ENCODE data around the gene FCN2.

FCN2 gene

DNA sequence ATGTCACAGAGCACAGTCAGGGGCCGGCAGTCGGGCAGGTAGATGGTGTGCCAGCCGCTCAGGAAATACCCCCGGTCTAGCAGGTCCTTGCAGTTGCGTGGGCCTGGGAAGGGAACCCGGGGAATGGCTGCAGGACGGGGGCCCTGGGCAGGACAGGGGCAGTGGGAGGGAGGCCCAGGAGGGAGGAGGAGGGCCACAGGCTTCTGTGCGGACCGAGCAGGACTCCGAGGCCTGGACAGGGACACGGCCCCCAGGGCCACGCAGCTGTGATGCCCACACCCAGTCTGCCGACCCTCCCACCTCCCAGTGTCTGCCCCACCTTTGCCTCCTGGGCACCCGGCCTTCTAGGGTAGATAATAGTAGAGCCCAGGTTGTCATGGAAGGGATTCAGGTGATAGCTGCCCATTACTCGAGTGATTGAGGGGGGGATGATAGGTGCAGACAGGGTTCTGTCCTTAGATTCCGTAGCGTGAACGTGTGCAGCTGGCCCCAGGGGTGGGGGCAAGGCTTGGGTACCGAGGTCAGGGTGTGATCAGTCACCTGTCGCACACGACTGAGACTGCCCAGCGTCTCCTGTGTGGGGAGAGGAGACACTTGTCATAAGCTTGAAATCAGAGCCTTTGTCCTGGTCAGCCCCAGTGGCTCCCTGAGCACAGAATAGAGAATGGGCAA is 32.6 kb downstream of the FCN2 start:
- DNase-seq, result no peak

DNA sequence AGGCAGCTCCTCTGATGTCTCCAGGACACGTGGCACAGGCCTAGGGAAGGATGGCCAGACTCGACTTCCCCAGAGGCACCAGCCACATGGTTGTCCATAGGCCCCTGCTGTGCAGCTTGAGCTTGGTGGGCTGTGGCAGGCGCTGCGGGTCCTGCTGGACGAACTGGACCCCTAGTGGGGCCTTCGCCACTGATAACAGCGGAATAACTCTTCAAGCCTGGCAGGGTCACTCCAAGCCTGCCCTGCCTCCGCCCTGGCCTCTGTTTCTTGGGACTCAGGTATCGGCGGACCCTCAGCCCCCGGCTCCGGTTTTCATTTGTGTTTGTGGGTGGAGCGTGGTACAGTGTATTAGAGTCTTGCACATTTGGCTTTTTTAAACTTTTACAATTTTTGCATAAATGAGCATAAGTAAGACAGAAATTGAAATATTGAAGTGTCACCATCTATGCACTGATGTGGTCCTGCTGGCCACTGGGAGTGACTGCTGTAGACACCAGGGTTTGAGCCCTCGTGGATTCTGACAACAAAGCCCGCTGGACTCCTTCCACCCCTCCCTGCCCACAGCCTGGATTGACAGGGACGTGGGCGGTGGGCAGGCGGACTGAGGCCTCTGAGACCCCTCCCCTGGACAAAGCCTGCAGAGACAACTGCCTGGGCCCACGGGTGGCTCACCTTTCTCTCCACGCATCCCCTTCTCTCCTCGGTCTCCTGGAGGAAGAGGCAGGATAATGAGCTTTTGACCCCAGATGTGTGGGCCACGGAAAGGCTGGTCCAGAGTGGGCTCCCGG is 33.3 kb downstream of the FCN2 start:
- DNase-seq, result no peak

DNA sequence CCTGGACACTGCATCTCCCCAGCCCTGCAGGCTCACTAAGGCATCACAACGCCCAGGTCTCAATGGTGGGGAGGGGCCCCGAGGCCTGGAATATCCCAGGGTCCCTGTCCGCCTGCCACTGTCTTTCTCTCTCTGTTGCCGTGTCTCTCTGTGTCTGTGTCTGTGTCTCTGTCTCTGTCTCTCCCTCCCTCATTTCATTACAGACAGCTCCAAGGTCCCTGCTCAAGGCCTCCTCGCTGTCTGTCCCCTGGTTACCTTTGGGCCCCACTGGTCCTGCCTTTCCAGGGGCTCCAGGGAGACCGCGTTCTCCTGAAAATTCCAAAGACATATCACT is 33.9 kb downstream of the FCN2 start:
- DNase-seq, result no peak

DNA sequence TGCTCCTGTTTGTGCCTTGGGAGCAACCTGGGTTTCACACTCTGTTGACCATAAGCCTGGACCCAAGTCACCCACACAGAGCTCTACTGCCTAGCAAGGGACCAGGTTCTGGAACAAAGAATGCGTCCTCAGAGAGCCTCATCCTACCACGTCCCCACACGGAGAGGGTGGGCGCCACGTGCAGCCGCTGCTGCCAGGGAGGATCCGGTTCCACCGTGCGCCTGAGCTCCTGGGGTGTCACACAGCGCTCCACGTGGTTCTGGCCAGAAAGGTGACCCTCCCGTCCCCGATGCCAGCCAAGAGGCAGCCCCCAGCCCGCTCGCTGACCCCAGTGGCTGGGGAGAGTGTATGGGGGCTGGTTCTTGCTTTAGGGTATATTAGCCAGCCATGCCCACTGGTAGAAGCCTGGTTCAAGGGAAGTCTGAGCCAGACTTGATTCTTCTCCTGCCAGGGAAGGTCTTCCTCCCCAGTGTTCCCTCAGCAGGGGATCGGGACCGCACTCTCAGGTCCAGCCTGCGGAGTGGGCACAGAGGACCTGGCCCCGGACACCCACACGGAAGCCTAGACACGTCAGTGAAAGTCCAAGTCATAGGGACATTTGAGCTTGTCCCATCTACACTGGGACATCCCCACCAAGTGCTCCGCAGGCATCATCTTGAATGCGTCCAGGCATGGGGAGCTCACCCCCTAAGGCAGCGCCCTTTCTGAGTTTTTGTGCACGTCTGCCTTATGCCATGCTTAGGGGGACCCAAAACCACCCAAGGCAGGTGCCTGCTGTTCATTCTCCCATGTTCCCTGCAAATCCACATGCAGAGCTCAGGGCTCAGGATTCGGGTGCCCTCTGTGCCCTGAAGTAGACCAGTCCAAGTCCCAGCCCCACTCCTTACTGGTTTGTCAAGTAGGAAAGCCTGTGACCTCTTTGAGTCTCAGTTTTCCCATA is 34.7 kb downstream of the FCN2 start:
- no peak for DNase-seq

DNA sequence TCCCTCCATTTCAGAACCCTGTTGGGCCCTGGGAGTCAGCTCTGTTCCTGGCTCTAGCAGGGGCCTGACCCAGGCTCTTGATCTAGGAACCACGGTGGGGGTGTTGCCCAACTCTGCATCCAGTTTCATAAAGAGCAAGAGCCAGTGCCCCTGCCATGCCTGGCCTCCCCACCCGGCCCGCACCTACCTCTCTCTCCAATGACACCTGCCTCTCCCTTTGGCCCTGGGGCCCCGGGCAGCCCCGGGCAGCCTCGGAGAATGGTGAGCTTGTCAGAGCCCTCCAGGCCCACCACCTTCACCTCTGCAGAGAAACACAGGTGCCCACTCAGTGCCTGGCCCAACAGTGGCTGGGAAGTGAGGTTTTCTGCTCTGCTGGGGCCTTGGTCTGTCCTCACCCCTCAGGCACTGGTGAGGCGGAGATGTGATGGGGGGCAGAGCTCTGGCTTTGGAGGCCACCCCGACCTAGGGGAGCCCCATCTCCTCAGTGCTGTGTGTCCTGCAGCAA is 35.6 kb downstream of the FCN2 start:
- no peak for DNase-seq

DNA sequence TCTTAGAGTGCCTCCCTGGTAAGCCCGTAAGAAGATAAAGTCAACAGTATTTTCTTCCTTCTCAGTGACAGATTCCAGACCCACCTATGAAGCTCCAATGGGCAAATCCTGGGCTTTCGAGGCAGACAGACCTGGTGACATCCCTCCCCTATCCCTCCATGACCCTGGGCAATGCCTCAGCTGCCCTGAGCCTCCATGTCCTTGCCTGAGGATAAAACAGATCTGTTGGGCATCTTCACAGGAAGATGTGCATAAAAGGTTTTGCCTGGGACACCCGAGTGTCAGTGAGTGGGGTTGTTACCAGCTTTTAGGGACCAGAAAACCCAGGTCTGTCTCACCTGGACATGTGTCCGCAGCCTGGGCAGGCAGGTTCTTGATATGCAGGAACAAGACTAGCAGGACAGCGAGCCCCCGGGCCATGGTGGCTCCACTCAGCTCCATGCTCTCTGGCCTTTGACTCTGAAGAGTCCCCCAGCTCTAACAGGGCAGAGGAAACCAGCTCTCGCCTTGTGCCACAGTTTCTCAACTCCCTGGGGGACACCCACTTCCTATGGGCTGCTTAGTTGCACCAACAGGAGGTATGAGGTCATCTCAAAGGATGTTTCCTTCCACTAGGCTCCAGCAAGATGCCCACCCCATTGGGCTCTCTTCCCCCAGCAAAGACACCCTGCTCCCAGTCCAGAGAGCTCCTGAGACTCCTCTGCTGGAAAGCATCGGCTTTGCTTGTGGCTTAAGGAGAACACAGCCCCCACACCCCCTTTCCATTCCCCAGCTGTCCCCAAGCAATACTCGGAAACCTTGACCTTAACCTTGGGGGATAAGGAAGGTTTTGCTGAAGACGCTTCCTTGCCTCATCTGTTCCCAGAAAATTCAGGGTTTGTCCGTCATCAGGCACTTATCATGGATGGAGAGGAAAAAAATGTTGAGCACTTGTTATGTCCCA is 37.1 kb downstream of the FCN2 start, which contains the start of gene FCN1:
Gene FCN1 (minus strand): TSS at position 482 of the 943 bp plus-strand sequence. CDS start 41 bp downstream, at position 441.
- no peak for DNase-seq

DNA sequence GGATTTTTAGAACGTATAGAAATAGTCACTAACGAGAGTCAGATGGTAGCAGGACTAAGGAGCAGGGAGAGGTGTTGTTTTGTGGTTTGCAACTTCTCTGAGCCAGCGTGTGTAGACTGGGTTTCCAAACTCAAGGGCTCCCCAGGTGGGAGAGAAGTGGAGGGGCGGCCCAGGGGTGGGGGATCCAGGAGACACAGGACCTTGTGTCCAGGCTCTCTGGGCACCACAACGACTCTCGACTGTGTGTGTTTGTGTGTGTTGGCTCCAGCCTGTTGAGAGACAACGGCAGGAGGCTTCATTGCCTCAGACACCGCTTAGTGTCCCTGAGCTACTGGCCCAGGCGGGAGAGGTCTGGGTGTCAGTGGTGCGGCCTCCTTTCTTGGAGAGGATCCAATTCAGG is 38.0 kb downstream of the FCN2 start:
- no peak for DNase-seq

DNA sequence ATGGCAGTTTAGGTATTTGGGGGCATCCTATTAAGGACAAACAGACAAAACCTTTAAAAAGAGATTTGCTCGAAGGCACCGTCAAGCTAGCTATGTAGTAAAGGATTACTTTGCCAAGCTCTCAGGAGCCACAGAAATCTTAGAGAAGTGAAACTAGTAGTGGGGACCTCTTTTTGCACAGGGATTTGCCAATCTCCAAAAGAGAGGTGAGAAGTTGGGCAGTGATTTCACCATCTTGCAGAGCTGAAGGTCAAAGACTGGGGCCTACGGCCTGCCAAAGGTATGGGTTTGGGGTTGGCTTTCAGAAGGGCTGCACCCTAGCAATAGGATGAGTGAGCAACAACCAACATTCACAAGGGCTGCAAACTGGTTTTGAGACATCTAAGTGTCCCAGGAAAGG is 38.7 kb downstream of the FCN2 start:
- no peak for DNase-seq

DNA sequence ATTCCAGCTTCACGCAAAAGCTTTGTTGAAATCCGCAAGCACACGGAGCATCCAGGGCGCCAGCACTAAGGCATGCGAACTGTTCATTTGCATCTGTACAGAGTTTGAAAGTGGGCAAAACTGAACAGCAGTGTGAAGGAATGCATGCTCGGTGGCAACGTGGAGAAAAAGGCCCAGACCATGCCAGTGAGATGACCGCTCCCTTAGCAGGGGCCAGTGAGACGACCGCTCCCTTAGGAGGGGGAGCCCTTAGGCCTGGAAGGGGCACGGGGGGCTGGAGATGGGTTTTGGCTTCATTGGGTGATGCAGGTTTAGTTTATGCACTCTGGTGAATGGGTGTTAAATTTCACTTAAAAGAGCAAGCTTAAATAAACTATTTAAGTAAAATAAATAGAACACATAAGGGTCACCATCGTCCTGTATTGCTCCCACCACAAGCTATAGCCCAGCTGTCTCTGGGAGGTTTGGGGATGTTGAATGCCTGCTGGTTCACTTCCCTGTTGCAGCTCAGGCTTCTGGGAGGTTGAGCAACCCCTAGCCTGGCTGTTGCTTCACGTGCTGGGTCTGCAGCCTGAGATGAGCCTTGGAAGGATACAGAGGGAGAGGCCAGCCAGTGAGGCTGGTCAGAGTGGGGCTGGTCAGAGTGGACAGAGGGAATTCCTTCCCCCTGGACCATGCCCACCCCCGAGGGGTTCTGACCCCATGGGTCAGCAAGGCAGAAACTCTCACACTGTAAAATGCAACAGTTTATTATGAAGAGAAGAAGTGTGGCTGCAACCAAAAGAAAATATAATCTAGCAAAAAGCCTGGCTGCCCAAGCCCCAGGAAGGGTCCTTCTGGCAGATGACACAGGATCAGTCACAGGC is 41.7 kb downstream of the FCN2 start:
- DNase-seq, result no peak

DNA sequence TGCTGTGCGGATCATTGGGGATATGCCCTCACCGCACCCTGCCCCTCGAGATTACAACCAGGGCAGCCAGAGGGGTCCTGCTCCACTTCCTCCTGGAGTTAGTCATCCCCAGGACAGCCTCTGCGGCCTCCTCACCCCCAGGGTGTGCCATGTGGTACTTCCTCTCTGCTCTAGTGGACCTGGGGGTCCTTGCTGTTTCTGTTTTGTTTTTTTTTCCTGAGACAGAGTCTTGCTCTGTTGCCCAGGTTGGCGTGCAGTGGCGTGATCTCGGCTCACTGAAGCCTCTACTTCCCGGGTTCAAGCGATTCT is 42.3 kb downstream of the FCN2 start:
- no peak for DNase-seq

DNA sequence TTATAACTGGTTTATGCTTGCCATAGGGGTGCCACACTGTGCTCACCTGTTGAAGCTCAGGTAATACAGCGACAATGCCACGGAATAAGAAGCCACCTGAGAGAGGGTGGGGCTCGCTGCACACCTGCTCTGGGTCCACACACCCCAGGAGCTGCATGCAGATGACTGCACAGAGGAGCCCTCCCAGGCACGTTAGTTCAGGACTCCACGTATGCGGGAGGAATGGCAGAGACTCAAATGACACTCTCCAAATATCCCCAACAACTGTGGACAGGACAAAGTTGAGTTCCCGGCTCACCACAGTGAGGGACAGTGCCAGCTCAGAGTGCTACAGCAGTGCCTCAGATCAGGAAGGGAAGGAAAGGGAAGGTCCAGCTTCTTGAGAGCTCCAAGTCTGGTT is 42.9 kb downstream of the FCN2 start:
- no peak for DNase-seq

DNA sequence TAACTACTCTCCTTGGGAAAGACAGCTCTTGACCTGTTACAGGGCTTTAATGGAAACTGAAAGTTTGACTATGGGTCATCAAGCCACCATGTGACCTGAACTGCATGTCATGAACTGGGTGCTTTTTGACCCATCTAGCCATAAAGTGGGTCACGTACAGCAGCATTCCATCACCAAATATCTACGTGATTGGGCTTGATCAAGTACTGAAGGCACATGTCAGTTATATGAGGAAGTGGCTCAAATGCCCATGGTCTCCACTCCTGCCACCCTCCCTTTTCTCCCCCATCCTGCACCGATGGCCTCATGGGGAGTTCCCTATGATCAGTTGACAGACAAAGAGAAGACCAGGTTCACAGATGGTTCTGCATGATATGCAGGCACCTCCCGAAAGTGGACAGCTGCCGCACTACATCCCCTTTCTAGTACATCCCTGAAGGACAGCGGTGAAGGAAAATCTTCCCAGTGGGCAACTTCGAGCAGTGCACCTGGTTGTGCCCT is 44.5 kb downstream of the FCN2 start:
- no peak for DNase-seq

DNA sequence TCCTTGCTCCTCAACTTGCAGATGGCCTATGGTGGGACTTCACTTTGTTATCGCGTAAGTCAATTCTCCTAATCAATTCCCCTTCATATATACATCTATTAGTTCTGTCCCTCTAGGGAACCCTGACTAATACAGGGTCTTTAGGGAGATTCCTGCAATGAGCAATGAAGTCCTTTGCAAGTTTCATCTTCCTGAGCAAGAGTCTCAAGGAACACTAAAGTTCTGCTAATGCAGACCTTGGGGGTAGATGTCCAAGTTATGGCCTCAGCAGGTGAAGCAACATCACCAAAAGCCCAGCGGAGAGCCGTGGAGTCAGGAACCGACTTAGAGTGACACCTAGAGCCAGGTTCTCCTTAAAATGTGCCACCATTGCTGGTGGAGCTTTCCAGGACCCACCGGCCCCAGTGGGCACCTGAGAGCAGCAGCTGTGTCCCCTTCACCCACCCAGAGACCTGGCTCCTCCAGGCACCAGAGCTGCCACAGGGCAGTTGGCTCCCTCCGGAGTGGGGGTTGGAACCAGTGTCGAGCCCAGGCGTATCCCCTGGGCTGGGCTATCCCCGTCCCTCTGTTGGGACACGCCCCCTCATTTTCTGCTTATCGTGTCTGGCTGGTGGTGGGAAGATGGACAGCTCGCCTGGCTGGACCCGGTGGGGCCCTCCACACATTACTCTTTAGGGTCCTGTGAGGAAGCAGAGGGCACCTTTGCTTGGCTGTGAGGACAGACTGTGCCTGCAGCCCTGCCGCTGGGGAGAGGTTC is 48.0 kb downstream of the FCN2 start:
- no peak for DNase-seq

DNA sequence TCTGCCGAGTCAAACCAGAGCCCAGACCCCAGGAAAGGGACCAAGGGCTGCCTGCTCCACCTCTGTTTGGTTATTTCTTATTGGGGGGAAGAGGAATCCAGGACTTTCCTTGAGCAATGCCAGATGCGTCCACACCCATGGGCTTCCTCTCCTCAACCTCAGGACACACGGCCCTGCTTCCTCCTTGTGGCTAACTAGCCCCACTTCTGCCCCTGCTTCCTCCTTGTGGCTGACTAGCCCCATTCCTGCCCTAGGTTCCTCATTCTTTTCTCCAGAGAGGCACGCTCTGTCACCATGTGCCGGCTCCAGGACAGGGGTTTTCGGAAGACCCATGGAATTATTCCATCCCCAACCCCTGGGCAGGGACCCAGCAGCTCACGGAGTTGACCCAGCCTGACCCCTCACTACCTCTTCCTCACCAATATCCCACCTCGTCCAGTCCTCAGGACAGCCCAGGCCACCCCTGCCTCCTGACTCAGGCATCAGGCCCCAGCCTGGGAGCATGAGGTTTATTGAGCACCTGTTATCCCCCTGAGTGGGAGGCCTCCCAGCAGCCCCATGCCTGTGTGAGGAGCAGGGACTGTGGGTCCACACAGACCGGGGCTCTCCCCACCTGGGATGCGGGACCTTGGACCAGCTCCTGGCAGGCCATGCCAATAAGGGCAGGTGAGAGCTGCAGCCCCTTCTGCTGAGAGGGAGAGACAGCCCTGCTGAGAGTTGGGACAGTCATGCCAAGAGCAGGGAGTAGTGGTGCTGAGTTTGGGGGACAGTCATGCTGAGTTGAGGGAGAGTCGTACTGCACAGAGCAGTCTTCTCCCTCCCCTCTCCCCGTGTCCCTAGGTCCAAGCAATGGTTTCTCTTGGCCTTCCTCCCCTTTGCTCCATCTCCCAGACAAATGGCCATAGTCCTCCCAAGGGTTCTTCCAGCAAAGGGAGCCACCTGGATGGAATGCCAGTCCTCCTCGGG is 48.9 kb downstream of the FCN2 start:
- no peak for DNase-seq

DNA sequence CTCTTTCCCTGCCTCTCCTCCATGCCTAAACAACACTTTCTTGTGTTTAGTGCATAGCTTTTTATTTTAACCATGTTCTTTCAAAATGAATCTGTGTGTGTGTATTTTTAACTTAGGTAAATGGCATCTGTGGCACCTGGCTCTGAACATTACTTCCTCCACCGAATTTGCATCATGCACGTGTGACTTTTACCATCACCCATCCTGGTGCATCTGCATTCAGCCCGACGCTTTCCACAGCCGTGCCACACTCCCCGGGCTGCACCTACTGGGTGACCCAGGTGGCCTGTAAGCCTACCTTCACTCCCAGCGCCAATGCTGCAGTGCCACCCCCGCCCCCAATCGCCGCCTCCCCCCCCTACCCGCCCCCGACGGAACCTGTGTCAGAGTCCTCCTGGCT is 49.8 kb downstream of the FCN2 start:
- no peak for DNase-seq

DNA sequence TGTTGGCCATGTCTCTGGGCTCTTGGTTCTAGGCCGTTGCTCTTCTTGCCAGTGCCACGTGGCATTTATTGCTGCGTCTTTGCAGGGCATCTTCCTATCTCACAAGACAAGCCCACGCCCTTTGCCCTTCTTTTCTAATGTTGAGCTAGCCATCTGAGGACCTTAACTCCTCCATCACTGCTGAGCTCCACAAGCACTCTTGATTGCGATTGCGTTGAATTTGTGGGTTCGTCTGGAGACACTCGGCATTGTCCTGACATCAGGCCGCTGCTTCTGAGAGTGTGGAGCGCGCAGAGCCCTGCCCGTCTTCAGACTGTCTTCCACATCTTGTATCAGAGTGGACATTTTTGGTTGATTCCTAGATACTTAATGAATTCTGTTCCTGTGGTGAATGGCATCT is 51.6 kb downstream of the FCN2 start:
- no peak for DNase-seq

DNA sequence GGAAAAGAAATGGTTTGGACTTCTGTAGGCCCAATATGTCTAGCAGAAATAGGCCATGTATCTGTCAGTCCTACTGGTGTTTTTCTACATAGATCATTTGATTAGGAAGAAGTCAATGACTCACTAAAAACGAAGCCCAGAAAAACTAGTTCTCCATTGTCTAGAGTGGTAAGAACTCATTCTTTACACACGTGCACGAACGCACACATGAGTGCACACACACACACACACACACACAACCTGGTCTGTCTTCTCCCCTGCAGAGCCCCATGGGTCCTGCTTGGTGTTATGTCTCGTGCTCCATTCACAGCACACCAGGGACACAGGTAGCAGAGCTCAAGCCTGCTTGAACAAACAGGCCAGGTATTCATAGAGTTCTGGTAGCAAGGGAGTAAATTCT is 52.0 kb downstream of the FCN2 start:
- DNase-seq, result no peak

DNA sequence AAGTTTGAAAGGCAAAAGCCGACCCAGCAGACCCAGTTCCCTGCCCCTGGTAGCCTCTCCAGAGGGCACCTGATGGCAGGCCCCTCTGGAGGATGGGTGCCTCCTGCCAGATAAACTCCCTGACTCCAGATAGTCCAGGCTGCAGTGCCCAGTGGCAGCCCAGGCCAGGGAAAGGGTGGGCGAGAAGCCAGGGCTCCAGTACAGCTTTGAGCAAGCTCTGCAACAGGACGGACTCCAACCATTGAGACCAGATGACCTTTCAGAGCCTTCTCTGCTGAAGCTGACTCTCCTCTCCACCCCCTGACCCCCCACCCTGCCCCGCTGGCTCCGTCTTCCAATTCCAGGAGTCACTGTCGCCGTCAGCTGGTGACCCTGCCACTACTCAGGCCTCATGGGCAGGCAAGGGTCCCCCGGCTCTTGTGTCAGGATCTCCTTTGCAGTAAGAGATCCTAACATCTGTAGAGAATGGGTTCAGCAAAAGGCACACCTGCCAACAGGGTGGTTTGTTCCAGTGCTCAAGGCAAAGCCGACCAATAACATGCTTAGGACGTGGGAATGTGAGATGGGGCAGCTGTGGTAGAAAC is 52.6 kb downstream of the FCN2 start:
- DNase-seq, result no peak
